SK-N-SH treated with all-trans-retinoic acid at 6 μM for 48 hours (cell line): ENCODE results near the gene DRGX.

Source experiments
- ATAC-seq: fragments of 200-7000 bp; cut with Tn5 transposase; 3 replicates; pipeline ENCODE4 v1.9.1; 2020; ENCODE audit warnings: mild to moderate bottlenecking, moderate library complexity
- ARNTL ChIP-seq: fragments of 450-650 bp; formaldehyde crosslinking; IDR thresholded peaks from 2 replicates; pipeline ENCODE4 v1.5.0; 2020; ENCODE audit warnings: low read depth, mild to moderate bottlenecking, moderate library complexity, borderline replicate concordance
- BACH2 ChIP-seq: fragments of 250-450 bp; sonication (Bioruptor Pico); IDR thresholded peaks from 2 replicates; pipeline ENCODE4 v1.9.0; 2021; ENCODE audit warnings: mild to moderate bottlenecking, borderline replicate concordance
- CSDC2 ChIP-seq: fragments of 250-450 bp; sonication (Bioruptor Pico); IDR thresholded peaks from 2 replicates; pipeline ENCODE4 v1.5.0; 2020; ENCODE audit warnings: mild to moderate bottlenecking, moderate library complexity
- ESRRG ChIP-seq: fragments of 250-450 bp; sonication (Bioruptor Pico); IDR thresholded peaks from 2 replicates; pipeline ENCODE4 v1.6.1; 2021; ENCODE audit warnings: mild to moderate bottlenecking
- GLIS3 ChIP-seq: fragments of 250-450 bp; sonication (Bioruptor Pico); IDR thresholded peaks from 2 replicates; pipeline ENCODE4 v1.5.0; 2020; ENCODE audit warnings: mild to moderate bottlenecking, moderate library complexity
- ISL1 ChIP-seq: fragments of 250-450 bp; sonication (Bioruptor Pico); IDR thresholded peaks from 2 replicates; pipeline ENCODE4 v2.1.2; 2022; ENCODE audit warnings: mild to moderate bottlenecking, moderate library complexity
- OSR1 ChIP-seq: fragments of 250-450 bp; sonication (Bioruptor Pico); IDR thresholded peaks from 2 replicates; pipeline ENCODE4 v1.8.0; 2022; ENCODE audit warnings: moderate library complexity, mild to moderate bottlenecking, inconsistent platforms
- PPARA ChIP-seq: fragments of 250-450 bp; sonication (Bioruptor Pico); IDR thresholded peaks from 2 replicates; pipeline ENCODE4 v1.5.0; 2020; ENCODE audit warnings: mild to moderate bottlenecking, borderline replicate concordance
- RARB ChIP-seq: fragments of 250-450 bp; sonication (Bioruptor Pico); IDR thresholded peaks from 2 replicates; pipeline ENCODE4 v1.8.0; 2021; ENCODE audit warnings: mild to moderate bottlenecking, moderate library complexity
- SNAI2 ChIP-seq: fragments of 250-450 bp; sonication (Bioruptor Pico); IDR thresholded peaks from 2 replicates; pipeline ENCODE4 v1.5.0; 2020; ENCODE audit warnings: mild to moderate bottlenecking, moderate library complexity
- TCF4 ChIP-seq: fragments of 250-450 bp; sonication (Bioruptor Pico); IDR thresholded peaks from 2 replicates; pipeline ENCODE4 v1.8.0; 2021; ENCODE audit warnings: mild to moderate bottlenecking, moderate library complexity, borderline replicate concordance
- TOX ChIP-seq: fragments of 250-450 bp; sonication (Bioruptor Pico); IDR thresholded peaks from 2 replicates; pipeline ENCODE4 v1.8.0; 2021; ENCODE audit warnings: mild to moderate bottlenecking, moderate library complexity, borderline replicate concordance
- ZC3H10 ChIP-seq: fragments of 250-450 bp; sonication (Bioruptor Pico); IDR thresholded peaks from 2 replicates; pipeline ENCODE4 v1.5.1; 2021; ENCODE audit warnings: mild to moderate bottlenecking, moderate library complexity
- ZFP3 ChIP-seq: fragments of 250-450 bp; sonication (Bioruptor Pico); IDR thresholded peaks from 2 replicates; pipeline ENCODE4 v1.5.0; 2020; ENCODE audit warnings: mild to moderate bottlenecking, moderate library complexity
- ZFP30 ChIP-seq: fragments of 450-650 bp; formaldehyde crosslinking; IDR thresholded peaks from 2 replicates; pipeline ENCODE4 v1.5.0; 2022; ENCODE audit warnings: mild to moderate bottlenecking, moderate library complexity
- ZNF565 ChIP-seq: fragments of 450-650 bp; formaldehyde crosslinking; conservative IDR thresholded peaks from 2 replicates; pipeline ENCODE4 v1.5.0; 2020; ENCODE audit warnings: low read depth, mild to moderate bottlenecking, moderate library complexity
- ZNF70 ChIP-seq: fragments of 450-650 bp; formaldehyde crosslinking; IDR thresholded peaks from 2 replicates; pipeline ENCODE4 v1.5.0; 2020; ENCODE audit warnings: mild to moderate bottlenecking, moderate library complexity
- ZNF8 ChIP-seq: fragments of 450-650 bp; formaldehyde crosslinking; IDR thresholded peaks from 2 replicates; pipeline ENCODE4 v1.5.0; 2020; ENCODE audit warnings: mild to moderate bottlenecking, moderate library complexity
- TF ChIP-seq, protein P1 (sequence below): fragments of 250-450 bp; sonication (Bioruptor Pico); IDR thresholded peaks from 2 replicates; pipeline ENCODE4 v1.8.0; 2021; ENCODE audit warnings: low read depth, mild to moderate bottlenecking, moderate library complexity, borderline replicate concordance
- TF ChIP-seq, protein P2 (sequence below): fragments of 250-450 bp; sonication (Bioruptor Pico); IDR thresholded peaks from 2 replicates; pipeline ENCODE4 v1.5.0; 2020; ENCODE audit warnings: mild to moderate bottlenecking, moderate library complexity
- TF ChIP-seq, protein P3 (sequence below): fragments of 250-450 bp; sonication (Bioruptor Pico); IDR thresholded peaks from 2 replicates; pipeline ENCODE4 v1.5.1; 2021; ENCODE audit warnings: mild to moderate bottlenecking, moderate library complexity
- TF ChIP-seq, protein P4 (sequence below): fragments of 250-450 bp; sonication (Bioruptor Pico); IDR thresholded peaks from 2 replicates; pipeline ENCODE4 v1.8.0; 2020; ENCODE audit warnings: mild to moderate bottlenecking, moderate library complexity, borderline replicate concordance

DRGX gene

DNA sequence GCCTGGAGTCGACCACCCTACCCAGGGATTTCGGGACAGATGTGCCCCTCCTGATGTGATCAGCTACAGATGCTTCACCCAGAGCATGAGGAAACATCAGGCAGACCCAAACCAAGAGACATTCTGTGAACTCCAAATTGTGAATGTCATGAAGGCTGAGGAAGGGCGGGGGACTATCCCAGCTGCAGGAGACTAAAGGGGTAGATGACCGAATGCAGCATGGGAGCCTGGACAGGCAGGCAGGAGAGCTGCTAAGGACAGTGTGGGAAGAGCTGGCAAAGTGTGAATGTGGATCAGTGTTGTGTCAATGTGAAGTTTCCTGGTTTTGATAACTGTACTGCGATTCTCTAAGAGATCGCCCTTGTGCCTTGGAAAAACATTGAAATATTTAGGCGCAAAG, 19.2 kb upstream of the DRGX start (continued):
- TF ChIP-seq SNAI2 (no peak), ARNTL (CRISPR knock-in tag) (no peak), GLIS3 (CRISPR knock-in tag) (no peak), ESRRG (CRISPR knock-in tag) (no peak), ZNF565 (no peak), BACH2 (CRISPR knock-in tag) (no peak)

DNA sequence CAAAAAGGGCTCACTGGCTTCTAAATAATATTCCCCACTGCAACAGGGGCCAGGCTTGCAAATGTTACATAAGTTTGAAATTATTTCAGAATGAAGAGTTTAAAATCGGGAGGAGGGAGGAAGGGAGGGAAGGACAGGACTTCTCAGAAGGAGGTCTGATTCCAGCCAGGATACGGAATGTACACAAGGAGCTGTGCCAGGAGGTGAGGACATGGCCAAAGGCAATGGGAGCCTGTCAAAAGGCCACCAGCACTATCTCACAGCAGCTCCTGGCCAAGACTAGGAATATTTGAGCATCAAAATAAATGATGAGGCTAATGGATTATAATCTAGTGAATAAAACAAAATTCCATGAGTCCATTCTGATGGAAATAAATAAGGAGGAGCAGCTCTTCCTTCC, 18.6 kb upstream of the DRGX start:
- TF ChIP-seq, protein P1, sequence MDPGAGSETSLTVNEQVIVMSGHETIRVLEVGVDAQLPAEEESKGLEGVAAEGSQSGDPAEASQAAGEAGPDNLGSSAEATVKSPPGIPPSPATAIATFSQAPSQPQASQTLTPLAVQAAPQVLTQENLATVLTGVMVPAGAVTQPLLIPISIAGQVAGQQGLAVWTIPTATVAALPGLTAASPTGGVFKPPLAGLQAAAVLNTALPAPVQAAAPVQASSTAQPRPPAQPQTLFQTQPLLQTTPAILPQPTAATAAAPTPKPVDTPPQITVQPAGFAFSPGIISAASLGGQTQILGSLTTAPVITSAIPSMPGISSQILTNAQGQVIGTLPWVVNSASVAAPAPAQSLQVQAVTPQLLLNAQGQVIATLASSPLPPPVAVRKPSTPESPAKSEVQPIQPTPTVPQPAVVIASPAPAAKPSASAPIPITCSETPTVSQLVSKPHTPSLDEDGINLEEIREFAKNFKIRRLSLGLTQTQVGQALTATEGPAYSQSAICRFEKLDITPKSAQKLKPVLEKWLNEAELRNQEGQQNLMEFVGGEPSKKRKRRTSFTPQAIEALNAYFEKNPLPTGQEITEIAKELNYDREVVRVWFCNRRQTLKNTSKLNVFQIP (CRISPR knock-in tag) = no peak
- TF ChIP-seq ZFP30 (no peak), BACH2 (CRISPR knock-in tag) (no peak), TOX (CRISPR knock-in tag) (no peak), ZC3H10 (CRISPR knock-in tag) (no peak), ISL1 (CRISPR knock-in tag) (no peak), SNAI2 (no peak), CSDC2 (no peak), GLIS3 (CRISPR knock-in tag) (no peak), PPARA (CRISPR knock-in tag) (no peak), ZFP3 (CRISPR knock-in tag) (no peak), ZNF8 (CRISPR knock-in tag) (no peak), OSR1 (CRISPR knock-in tag) (no peak)
- TF ChIP-seq, protein P2, sequence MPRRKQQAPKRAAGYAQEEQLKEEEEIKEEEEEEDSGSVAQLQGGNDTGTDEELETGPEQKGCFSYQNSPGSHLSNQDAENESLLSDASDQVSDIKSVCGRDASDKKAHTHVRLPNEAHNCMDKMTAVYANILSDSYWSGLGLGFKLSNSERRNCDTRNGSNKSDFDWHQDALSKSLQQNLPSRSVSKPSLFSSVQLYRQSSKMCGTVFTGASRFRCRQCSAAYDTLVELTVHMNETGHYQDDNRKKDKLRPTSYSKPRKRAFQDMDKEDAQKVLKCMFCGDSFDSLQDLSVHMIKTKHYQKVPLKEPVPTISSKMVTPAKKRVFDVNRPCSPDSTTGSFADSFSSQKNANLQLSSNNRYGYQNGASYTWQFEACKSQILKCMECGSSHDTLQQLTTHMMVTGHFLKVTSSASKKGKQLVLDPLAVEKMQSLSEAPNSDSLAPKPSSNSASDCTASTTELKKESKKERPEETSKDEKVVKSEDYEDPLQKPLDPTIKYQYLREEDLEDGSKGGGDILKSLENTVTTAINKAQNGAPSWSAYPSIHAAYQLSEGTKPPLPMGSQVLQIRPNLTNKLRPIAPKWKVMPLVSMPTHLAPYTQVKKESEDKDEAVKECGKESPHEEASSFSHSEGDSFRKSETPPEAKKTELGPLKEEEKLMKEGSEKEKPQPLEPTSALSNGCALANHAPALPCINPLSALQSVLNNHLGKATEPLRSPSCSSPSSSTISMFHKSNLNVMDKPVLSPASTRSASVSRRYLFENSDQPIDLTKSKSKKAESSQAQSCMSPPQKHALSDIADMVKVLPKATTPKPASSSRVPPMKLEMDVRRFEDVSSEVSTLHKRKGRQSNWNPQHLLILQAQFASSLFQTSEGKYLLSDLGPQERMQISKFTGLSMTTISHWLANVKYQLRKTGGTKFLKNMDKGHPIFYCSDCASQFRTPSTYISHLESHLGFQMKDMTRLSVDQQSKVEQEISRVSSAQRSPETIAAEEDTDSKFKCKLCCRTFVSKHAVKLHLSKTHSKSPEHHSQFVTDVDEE (CRISPR knock-in tag) = no peak
- TF ChIP-seq, protein P3, sequence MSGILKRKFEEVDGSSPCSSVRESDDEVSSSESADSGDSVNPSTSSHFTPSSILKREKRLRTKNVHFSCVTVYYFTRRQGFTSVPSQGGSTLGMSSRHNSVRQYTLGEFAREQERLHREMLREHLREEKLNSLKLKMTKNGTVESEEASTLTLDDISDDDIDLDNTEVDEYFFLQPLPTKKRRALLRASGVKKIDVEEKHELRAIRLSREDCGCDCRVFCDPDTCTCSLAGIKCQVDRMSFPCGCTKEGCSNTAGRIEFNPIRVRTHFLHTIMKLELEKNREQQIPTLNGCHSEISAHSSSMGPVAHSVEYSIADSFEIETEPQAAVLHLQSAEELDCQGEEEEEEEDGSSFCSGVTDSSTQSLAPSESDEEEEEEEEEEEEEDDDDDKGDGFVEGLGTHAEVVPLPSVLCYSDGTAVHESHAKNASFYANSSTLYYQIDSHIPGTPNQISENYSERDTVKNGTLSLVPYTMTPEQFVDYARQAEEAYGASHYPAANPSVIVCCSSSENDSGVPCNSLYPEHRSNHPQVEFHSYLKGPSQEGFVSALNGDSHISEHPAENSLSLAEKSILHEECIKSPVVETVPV (CRISPR knock-in tag) = no peak
- TF ChIP-seq, all 23 proteins: peak for 0
- no peak for ATAC-seq

DNA sequence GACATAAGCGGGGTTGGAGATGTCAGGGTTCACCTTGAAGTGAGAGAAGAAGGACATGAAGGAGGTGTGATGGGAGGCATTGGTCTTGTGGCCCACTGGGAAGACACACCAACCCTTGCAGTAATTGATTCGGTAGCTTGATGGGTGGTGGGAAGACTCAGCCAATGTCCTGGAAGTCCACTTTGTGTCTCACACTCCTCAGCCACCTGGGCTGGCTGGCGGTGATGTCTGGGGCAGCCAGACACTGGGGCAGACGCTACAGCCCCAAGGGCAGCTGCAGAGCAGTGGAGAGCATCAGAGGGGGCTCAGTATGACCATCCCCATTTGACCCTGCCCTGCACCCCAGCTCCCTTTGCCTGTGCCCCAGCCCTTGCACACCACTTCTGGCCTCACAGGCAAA, 16.7 kb upstream of the DRGX start:
- TF ChIP-seq ARNTL (CRISPR knock-in tag) (no peak), ZNF565 (no peak), TOX (CRISPR knock-in tag) (no peak)
- TF ChIP-seq, protein P4, sequence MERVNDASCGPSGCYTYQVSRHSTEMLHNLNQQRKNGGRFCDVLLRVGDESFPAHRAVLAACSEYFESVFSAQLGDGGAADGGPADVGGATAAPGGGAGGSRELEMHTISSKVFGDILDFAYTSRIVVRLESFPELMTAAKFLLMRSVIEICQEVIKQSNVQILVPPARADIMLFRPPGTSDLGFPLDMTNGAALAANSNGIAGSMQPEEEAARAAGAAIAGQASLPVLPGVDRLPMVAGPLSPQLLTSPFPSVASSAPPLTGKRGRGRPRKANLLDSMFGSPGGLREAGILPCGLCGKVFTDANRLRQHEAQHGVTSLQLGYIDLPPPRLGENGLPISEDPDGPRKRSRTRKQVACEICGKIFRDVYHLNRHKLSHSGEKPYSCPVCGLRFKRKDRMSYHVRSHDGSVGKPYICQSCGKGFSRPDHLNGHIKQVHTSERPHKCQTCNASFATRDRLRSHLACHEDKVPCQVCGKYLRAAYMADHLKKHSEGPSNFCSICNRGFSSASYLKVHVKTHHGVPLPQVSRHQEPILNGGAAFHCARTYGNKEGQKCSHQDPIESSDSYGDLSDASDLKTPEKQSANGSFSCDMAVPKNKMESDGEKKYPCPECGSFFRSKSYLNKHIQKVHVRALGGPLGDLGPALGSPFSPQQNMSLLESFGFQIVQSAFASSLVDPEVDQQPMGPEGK (CRISPR knock-in tag) = no peak
- no peak for ATAC-seq

DNA sequence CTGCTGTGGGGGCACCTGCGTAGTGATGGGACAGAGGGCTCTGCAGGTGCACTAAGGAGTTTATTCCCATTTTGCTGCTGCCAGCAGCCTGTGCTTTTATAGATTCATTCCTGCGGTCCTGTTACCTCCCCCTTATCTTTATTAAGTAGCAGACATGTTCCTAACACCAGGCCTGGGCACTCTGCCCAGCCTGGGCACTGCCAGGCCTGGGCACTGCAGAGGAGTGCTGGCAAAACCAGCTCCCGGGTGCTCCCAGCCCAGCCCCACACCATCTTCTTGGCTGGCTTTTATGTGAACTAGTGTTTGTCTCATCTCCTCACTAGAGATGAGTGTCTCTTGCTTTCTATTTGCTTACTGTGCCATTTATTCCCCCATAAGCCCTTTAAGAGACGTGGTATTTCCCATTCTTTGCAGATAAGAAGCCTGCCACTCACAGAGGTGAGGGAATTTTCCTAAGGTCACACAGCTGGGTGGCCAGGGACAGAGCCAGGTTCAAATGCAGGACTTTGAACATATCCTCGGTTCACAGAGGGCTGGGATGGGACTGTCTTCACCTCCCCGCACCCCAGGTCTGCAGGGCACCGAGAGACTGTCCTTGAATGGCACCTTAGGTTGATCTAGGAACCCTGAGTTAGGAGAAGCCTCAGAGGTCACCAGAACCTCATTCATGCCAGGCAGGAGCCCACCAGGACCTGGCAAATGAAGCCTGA, 14.6 kb upstream of the DRGX start:
- no peak for ATAC-seq
- TF ChIP-seq ARNTL (CRISPR knock-in tag) (no peak), PPARA (CRISPR knock-in tag) (no peak), TCF4 (CRISPR knock-in tag) (no peak), OSR1 (CRISPR knock-in tag) (no peak), ZFP3 (CRISPR knock-in tag) (no peak), GLIS3 (CRISPR knock-in tag) (no peak), ZNF70 (CRISPR knock-in tag) (no peak), RARB (no peak), SNAI2 (no peak), ZFP30 (no peak), ZNF565 (no peak)
- TF ChIP-seq, protein P3 (CRISPR knock-in tag) = no peak
- TF ChIP-seq, protein P1 (CRISPR knock-in tag) = no peak
- TF ChIP-seq, protein P4 (CRISPR knock-in tag) = no peak
